ENCODE data around the gene DLG2.

DNA sequence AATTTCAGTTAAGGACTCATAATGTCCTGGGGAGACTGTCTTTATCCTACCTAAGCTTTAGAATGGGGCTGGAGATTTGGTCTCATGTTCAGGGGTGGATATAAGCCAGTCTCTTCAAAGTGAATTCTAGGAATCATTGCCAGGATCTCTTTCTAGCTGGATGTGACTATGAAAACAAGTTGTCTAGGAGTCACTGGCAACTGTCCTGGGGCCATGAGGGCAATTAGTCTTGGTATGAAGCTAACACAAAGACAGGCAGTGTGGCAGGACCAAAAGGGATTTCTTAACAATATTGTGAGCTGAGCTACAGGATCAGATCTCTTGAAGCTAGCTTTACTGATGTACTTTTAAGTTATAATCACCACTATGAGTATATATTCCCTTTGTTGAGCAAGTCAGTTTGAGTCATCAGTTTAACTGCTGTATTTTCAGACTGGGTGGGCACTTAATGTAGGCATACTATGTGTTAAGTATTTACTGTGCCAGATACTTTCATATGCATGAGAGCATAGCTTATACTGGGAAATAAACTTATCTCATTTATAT, 1951.0 kb downstream of the DLG2 start:
- TF ChIP-seq, protein P1, sequence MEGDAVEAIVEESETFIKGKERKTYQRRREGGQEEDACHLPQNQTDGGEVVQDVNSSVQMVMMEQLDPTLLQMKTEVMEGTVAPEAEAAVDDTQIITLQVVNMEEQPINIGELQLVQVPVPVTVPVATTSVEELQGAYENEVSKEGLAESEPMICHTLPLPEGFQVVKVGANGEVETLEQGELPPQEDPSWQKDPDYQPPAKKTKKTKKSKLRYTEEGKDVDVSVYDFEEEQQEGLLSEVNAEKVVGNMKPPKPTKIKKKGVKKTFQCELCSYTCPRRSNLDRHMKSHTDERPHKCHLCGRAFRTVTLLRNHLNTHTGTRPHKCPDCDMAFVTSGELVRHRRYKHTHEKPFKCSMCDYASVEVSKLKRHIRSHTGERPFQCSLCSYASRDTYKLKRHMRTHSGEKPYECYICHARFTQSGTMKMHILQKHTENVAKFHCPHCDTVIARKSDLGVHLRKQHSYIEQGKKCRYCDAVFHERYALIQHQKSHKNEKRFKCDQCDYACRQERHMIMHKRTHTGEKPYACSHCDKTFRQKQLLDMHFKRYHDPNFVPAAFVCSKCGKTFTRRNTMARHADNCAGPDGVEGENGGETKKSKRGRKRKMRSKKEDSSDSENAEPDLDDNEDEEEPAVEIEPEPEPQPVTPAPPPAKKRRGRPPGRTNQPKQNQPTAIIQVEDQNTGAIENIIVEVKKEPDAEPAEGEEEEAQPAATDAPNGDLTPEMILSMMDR (conservative IDR thresholded peaks at IDR 0.05; ENCODE audit: low read length): no peak
- TF ChIP-seq EZH2phosphoT487 (IDR thresholded peaks at IDR 0.05; ENCODE audit: borderline replicate concordance, low read depth, low read length): no peak
